Uterus (tissue), 4 donors: ENCODE data around the gene BAZ1B. TPM values are rescaled to one million over a fixed set of nuclear protein-coding genes. Genes with fewer than 3 reads are reported as not detected.

Experiments used
- DNase-seq, 2 donors: peaks; one replicate each; pipeline ENCODE4 v3.0.0-alpha.2; 2019 to 2020
- H3K27ac ChIP-seq, 2 donors: fragments of 200-600 bp; sonication (generic); 1 replicate in 1 of 2; 2 replicates in 1 of 2; pipeline ENCODE4 v1.5.1; 2016 to 2018
- H3K27me3 ChIP-seq, 2 donors: fragments of 200-600 bp; sonication (generic); one replicate each; pipeline ENCODE4 v1.5.1; 2018 to 2019; ENCODE audit warnings: control low read depth in 1 of 2
- H3K36me3 ChIP-seq, 2 donors: fragments of 200-600 bp; sonication (generic); one replicate each; pipeline ENCODE4 v1.5.1; 2019; ENCODE audit warnings: control low read depth in 1 of 2
- H3K4me1 ChIP-seq, 2 donors: fragments of 200-600 bp; sonication (generic); one replicate each; pipeline ENCODE4 v1.5.1; 2018 to 2019; ENCODE audit warnings: control low read depth in 1 of 2
- H3K4me3 ChIP-seq, 2 donors: fragments of 200-600 bp; sonication (generic); 1 replicate in 1 of 2; 2 replicates in 1 of 2; pipeline ENCODE4 v1.5.1; 2018 to 2019; ENCODE audit warnings: mild to moderate bottlenecking in 1 of 2
- H3K9me3 ChIP-seq, 2 donors: fragments of 200-600 bp; sonication (generic); one replicate each; pipeline ENCODE4 v1.5.1; 2019; ENCODE audit warnings: control low read depth in 1 of 2
- POLR2A ChIP-seq, 2 donors: fragments of 450-650 bp; IDR thresholded peaks; one replicate each; pipeline ENCODE4 v1.6.1; 2016; ENCODE audit warnings: antibody characterized with exemption in 2 of 2, mild to moderate bottlenecking in 1 of 2, moderate library complexity in 1 of 2
- intact Hi-C: fragments of 100-400 bp; cut with DNase I; formaldehyde crosslinking; loops from one replicate; pipeline ENCODE4 v1.15.1; 2023; ENCODE audit warnings: low total_unique reads
- total RNA-seq, 4 donors: library from RNA; depleted of rRNA in 3 of 4; stranded (reverse); fragments of >200 nt in 3 of 4; gene quantifications; one replicate each; pipeline versions ENCODE4 v1.1.0 to v1.2.4, GENCODE V29; 2014 to 2023
- TF ChIP-seq, protein P1 (sequence below), 4 experiments: fragments of 200-600 bp in 2 of 4; fragments of 450-650 bp in 2 of 4; sonication (generic) in 2 of 4; IDR thresholded peaks; one replicate each; pipeline ENCODE4 v1.5.1; 2016 to 2019; ENCODE audit warnings: antibody characterized with exemption in 4 of 4, mild to moderate bottlenecking in 2 of 4, moderate library complexity in 1 of 4
- donor health status: DM: yes; HTN: yes; CAD: no.

The BAZ1B gene
- total RNA-seq, 4 donors from 2014 or later, result 29.5 to 79.5 (median 59.8) TPM

DNA sequence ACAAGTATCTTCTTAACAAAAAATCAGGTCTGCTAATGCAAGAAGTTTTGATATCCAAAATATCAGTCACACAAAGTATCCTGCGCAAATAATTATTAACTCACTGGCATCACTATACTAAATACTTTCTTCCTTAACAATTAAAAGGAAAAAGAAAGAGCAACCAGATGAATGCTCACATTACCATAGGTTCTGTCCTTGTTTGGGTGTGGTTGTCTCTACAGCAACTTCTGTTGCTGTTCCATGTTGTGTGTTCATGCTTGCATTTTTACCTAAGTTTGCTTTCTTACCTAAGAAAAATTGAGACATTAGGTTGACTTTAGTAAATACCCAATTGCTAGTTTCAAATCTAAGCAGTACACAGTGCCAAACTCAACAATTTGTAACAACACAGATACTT is 56.0 kb downstream of the BAZ1B start:
- Histone ChIP-seq H3K27me3 (no peaks in the 10 kb centered on the region), H3K4me3 (no peak overlapping the region), H3K4me1 (no peaks in the 10 kb centered on the region), H3K27ac (no peak overlapping the region), H3K9me3 (no peaks in the 10 kb centered on the region), H3K36me3 (peaks cover 0 to 2% of the 10 kb centered on the region in 2 donors)
- DNase-seq, result no peak
- no peak for TF ChIP-seq POLR2A (IDR thresholded peaks at IDR 0.05)
- TF ChIP-seq, protein P1, sequence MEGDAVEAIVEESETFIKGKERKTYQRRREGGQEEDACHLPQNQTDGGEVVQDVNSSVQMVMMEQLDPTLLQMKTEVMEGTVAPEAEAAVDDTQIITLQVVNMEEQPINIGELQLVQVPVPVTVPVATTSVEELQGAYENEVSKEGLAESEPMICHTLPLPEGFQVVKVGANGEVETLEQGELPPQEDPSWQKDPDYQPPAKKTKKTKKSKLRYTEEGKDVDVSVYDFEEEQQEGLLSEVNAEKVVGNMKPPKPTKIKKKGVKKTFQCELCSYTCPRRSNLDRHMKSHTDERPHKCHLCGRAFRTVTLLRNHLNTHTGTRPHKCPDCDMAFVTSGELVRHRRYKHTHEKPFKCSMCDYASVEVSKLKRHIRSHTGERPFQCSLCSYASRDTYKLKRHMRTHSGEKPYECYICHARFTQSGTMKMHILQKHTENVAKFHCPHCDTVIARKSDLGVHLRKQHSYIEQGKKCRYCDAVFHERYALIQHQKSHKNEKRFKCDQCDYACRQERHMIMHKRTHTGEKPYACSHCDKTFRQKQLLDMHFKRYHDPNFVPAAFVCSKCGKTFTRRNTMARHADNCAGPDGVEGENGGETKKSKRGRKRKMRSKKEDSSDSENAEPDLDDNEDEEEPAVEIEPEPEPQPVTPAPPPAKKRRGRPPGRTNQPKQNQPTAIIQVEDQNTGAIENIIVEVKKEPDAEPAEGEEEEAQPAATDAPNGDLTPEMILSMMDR (IDR thresholded peaks at IDR 0.05), result no peak
- intact Hi-C loops, result no loop called here

GRCh38 chr7:73463966-73464365 is 58.1 kb downstream of the BAZ1B start:
- no peak for TF ChIP-seq POLR2A (IDR thresholded peaks at IDR 0.05)
- TF ChIP-seq, protein P1 (IDR thresholded peaks at IDR 0.05), result no peak
- no peak for DNase-seq
- Histone ChIP-seq H3K27ac (no peak overlapping the region), H3K4me1 (no peaks in the 10 kb centered on the region), H3K4me3 (no peak overlapping the region), H3K9me3 (no peaks in the 10 kb centered on the region), H3K27me3 (no peaks in the 10 kb centered on the region), H3K36me3 (peaks cover 0 to 2% of the 10 kb centered on the region in 2 donors)
- intact Hi-C loops, result no loop called here

DNA sequence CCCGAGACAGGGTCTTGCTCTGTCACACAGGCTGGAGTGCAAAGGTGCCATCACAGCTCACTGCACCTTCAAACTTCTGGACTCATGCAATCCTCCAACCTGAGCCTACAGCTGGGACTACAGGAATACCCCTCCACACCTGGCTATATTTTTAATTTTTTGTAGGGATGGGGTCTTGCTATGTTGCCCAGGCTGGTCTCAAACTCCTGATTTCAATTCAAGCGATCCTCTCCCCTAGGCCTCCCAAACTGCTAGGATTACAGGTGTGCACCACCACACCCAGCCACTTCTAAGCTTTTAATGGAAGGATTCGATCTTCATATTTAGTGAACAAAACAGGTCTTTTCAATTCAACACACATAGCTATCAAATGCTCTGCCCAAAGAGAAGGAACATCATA is 58.8 kb downstream of the BAZ1B start:
- H3K4me1 ChIP-seq, result no peaks in the 10 kb centered on the region
- peaks cover 0 to 2% of the 10 kb centered on the region in 2 donors for H3K36me3 ChIP-seq
- no peak overlapping the region for H3K4me3 ChIP-seq
- H3K27me3 ChIP-seq, result no peaks in the 10 kb centered on the region
- intact Hi-C loops, result no loop called here
- DNase-seq, result no peak
- H3K9me3 ChIP-seq, result no peaks in the 10 kb centered on the region
- no peak for TF ChIP-seq POLR2A (IDR thresholded peaks at IDR 0.05)
- TF ChIP-seq, protein P1 (IDR thresholded peaks at IDR 0.05), result no peak
- no peak overlapping the region for H3K27ac ChIP-seq

DNA sequence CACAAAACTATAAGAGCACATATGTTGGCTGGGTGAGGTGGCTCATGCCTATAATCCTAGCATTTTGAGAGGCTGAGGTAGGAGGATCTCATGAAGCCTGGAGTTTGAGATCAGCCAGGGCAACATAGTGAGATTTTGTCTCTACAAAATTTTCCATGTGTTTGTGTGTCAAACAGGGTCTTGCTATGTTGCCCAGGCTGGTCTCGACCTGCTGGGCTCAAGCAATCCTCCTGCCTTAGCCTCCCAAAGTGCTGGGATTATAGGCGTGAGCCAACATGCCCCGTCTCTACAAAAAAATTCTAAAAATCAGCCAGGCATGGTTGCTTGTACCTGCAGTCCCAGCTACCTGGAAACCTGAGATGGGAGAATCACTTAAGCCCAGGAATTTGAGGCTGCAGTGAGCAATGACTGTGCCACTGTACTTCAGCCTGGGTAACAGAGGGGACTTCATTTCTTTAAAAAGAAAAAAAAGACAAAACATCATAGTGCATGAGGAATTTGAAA is 60.3 kb downstream of the BAZ1B start:
- no peak overlapping the region for H3K27ac ChIP-seq
- H3K4me1 ChIP-seq, result no peaks in the 10 kb centered on the region
- no peaks in the 10 kb centered on the region for H3K9me3 ChIP-seq
- H3K27me3 ChIP-seq, result no peaks in the 10 kb centered on the region
- H3K4me3 ChIP-seq, result no peak overlapping the region
- DNase-seq, result no peak
- H3K36me3 ChIP-seq, result peaks cover 0 to 2% of the 10 kb centered on the region in 2 donors
- TF ChIP-seq, protein P1 (IDR thresholded peaks at IDR 0.05), result no peak
- TF ChIP-seq POLR2A (IDR thresholded peaks at IDR 0.05), result no peak
- intact Hi-C loops, result no loop called here

DNA sequence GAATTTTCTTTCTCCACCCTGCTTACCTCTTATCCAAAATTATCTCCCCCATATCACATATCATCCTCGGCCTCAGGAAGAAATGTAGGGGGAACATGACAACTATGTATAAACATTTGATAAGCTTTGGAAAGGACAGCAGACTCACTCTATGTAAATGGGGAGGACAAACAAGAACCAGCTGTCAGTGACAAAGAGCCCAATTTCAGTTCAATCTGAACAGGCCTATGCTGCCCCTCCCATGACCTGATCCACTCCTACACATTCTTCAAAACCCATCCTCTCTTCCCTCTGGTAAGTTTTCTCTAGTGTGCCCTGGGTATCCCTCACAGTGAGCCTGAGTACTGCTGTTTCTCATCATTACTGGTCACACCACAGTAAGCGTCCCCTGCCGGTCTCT is 67.7 kb downstream of the BAZ1B start:
- intact Hi-C loops, result no loop called here
- Histone ChIP-seq H3K9me3 (no peaks in the 10 kb centered on the region), H3K27me3 (no peaks in the 10 kb centered on the region), H3K27ac (no peak overlapping the region), H3K4me3 (no peak overlapping the region), H3K4me1 (no peaks in the 10 kb centered on the region), H3K36me3 (no peaks in the 10 kb centered on the region)
- TF ChIP-seq, protein P1 (IDR thresholded peaks at IDR 0.05), result no peak
- no peak for TF ChIP-seq POLR2A (IDR thresholded peaks at IDR 0.05)
- no peak for DNase-seq
